Measurements from ENCODE around the gene SLC37A3. TPM values are rescaled to one million over a fixed set of nuclear protein-coding genes. Genes with fewer than 3 reads are reported as not detected.
"Not testable (repeated sequence)": the region's sequence is repeated elsewhere in the genome, so short reads cannot be mapped to it uniquely, and the experiment has no call there.

SLC37A3 gene
- total RNA-seq, 1 experiment from 2014 or later, result 37.9 TPM

- no peaks in the 10 kb centered on the region for H3K27me3 ChIP-seq (replicated peaks)
- DNase-seq (ENCODE audit: low read depth in 1 of 2, low spot score in 2 of 2), result no peak
- H3K4me1 ChIP-seq (replicated peaks), result no peaks in the 10 kb centered on the region
- H3K27ac ChIP-seq, result no peak overlapping the region
- H3K36me3 ChIP-seq, result peaks cover 48% of the 10 kb centered on the region
- no peaks in the 10 kb centered on the region for H3K9me3 ChIP-seq (replicated peaks)
- no peak overlapping the region for H3K4me3 ChIP-seq
These were observed 49.1 kb downstream of the SLC37A3 start for GRCh38 chr7:140349144-140349771.

GRCh38 chr7:140348161-140348849 lies 50.0 kb downstream of the SLC37A3 start:
- DNase-seq (ENCODE audit: low read depth in 1 of 2, low spot score in 2 of 2), result no peak
- Histone ChIP-seq H3K36me3 (peaks cover 43% of the 10 kb centered on the region), H3K27me3 (replicated peaks) (no peaks in the 10 kb centered on the region), H3K27ac (no peak overlapping the region), H3K4me3 (no peak overlapping the region), H3K9me3 (replicated peaks) (no peaks in the 10 kb centered on the region), H3K4me1 (replicated peaks) (no peaks in the 10 kb centered on the region)

- H3K27me3 ChIP-seq (replicated peaks), result no peaks in the 10 kb centered on the region
- H3K4me1 ChIP-seq (replicated peaks), result no peaks in the 10 kb centered on the region
- H3K9me3 ChIP-seq (replicated peaks), result no peaks in the 10 kb centered on the region
- H3K4me3 ChIP-seq, result no peak overlapping the region
- H3K27ac ChIP-seq, result no peak overlapping the region
- H3K36me3 ChIP-seq, result peaks cover 48% of the 10 kb centered on the region
- no peak for DNase-seq (ENCODE audit: low read depth in 1 of 2, low spot score in 2 of 2)
These were observed 51.1 kb downstream of the SLC37A3 start for GRCh38 chr7:140347218-140347617.

- H3K4me3 ChIP-seq, result no peak overlapping the region
- no peaks in the 10 kb centered on the region for H3K27me3 ChIP-seq (replicated peaks)
- no peaks in the 10 kb centered on the region for H3K9me3 ChIP-seq (replicated peaks)
- DNase-seq (ENCODE audit: low read depth in 1 of 2, low spot score in 2 of 2), result no peak
- H3K36me3 ChIP-seq, result peaks cover 47% of the 10 kb centered on the region
- no peaks in the 10 kb centered on the region for H3K4me1 ChIP-seq (replicated peaks)
- H3K27ac ChIP-seq, result no peak overlapping the region
These were observed 52.9 kb downstream of the SLC37A3 start for GRCh38 chr7:140345426-140345825.

- H3K9me3 ChIP-seq (replicated peaks), result no peaks in the 10 kb centered on the region
- H3K4me3 ChIP-seq, result no peak overlapping the region
- no peak for DNase-seq (ENCODE audit: low read depth in 1 of 2, low spot score in 2 of 2)
- no peaks in the 10 kb centered on the region for H3K27me3 ChIP-seq (replicated peaks)
- no peak overlapping the region for H3K27ac ChIP-seq
- peaks cover 44% of the 10 kb centered on the region for H3K36me3 ChIP-seq
- no peaks in the 10 kb centered on the region for H3K4me1 ChIP-seq (replicated peaks)
These were observed 55.4 kb downstream of the SLC37A3 start for GRCh38 chr7:140342727-140343514.

GRCh38 chr7:140338959-140339358 lies 59.4 kb downstream of the SLC37A3 start:
- H3K27me3 ChIP-seq (replicated peaks); DNase-seq (ENCODE audit: low read depth in 1 of 2, low spot score in 2 of 2); H3K27ac ChIP-seq; H3K9me3 ChIP-seq (replicated peaks); H3K4me1 ChIP-seq (replicated peaks); H3K4me3 ChIP-seq: not testable (repeated sequence)
- H3K36me3 ChIP-seq, result peaks cover 30% of the 10 kb centered on the region

GRCh38 chr7:140334341-140335057 lies 63.8 kb downstream of the SLC37A3 start:
- H3K27me3 ChIP-seq (replicated peaks), result no peaks in the 10 kb centered on the region
- H3K36me3 ChIP-seq, result peaks cover 16% of the 10 kb centered on the region; the same call in 1 of the 2 replicates
- H3K27ac ChIP-seq, result no peak overlapping the region
- no peak overlapping the region for H3K4me3 ChIP-seq
- H3K4me1 ChIP-seq (replicated peaks), result no peaks in the 10 kb centered on the region
- H3K9me3 ChIP-seq (replicated peaks), result no peaks in the 10 kb centered on the region
- DNase-seq (ENCODE audit: low read depth in 1 of 2, low spot score in 2 of 2), result no peak

GRCh38 chr7:140333686-140334085 lies 64.6 kb downstream of the SLC37A3 start:
- no peaks in the 10 kb centered on the region for H3K9me3 ChIP-seq (replicated peaks)

GRCh38 chr7:140333223-140333622 lies 65.1 kb downstream of the SLC37A3 start:
- Histone ChIP-seq H3K36me3 (peaks cover 15% of the 10 kb centered on the region; the same call in 1 of the 2 replicates), H3K27ac (no peak overlapping the region), H3K4me1 (replicated peaks) (no peaks in the 10 kb centered on the region), H3K9me3 (replicated peaks) (no peaks in the 10 kb centered on the region), H3K27me3 (replicated peaks) (no peaks in the 10 kb centered on the region), H3K4me3 (no peak overlapping the region)
- DNase-seq (ENCODE audit: low read depth in 1 of 2, low spot score in 2 of 2), result no peak

More at GRCh38 chr7:140333686-140334085, 64.6 kb downstream of the SLC37A3 start:
- DNase-seq (ENCODE audit: low read depth in 1 of 2, low spot score in 2 of 2), result no peak
- H3K4me3 ChIP-seq, result no peak overlapping the region
- H3K27ac ChIP-seq, result no peak overlapping the region
- H3K27me3 ChIP-seq (replicated peaks), result no peaks in the 10 kb centered on the region
- peaks cover 16% of the 10 kb centered on the region; the same call in 1 of the 2 replicates for H3K36me3 ChIP-seq
- no peaks in the 10 kb centered on the region for H3K4me1 ChIP-seq (replicated peaks)

- DNase-seq (ENCODE audit: low read depth in 1 of 2, low spot score in 2 of 2), result no peak
- Histone ChIP-seq H3K27ac (no peak overlapping the region), H3K4me1 (replicated peaks) (no peaks in the 10 kb centered on the region), H3K36me3 (peaks cover 11% of the 10 kb centered on the region; the same call in 1 of the 2 replicates), H3K27me3 (replicated peaks) (no peaks in the 10 kb centered on the region), H3K4me3 (no peak overlapping the region), H3K9me3 (replicated peaks) (no peaks in the 10 kb centered on the region)
These were observed 67.7 kb downstream of the SLC37A3 start for GRCh38 chr7:140330595-140330994.

GRCh38 chr7:140330128-140330527 lies 68.2 kb downstream of the SLC37A3 start:
- Histone ChIP-seq H3K4me3 (no peak overlapping the region), H3K9me3 (replicated peaks) (no peaks in the 10 kb centered on the region), H3K4me1 (replicated peaks) (no peaks in the 10 kb centered on the region), H3K36me3 (peaks cover 11% of the 10 kb centered on the region; the same call in 1 of the 2 replicates), H3K27me3 (replicated peaks) (no peaks in the 10 kb centered on the region), H3K27ac (no peak overlapping the region)
- no peak for DNase-seq (ENCODE audit: low read depth in 1 of 2, low spot score in 2 of 2)

GRCh38 chr7:140327261-140327661 lies 71.1 kb downstream of the SLC37A3 start:
- H3K27ac ChIP-seq, result no peak overlapping the region
- no peaks in the 10 kb centered on the region for H3K27me3 ChIP-seq (replicated peaks)
- H3K9me3 ChIP-seq (replicated peaks), result no peaks in the 10 kb centered on the region
- no peaks in the 10 kb centered on the region for H3K4me1 ChIP-seq (replicated peaks)
- no peak overlapping the region for H3K4me3 ChIP-seq
- DNase-seq (ENCODE audit: low read depth in 1 of 2, low spot score in 2 of 2), result no peak
- no peaks in the 10 kb centered on the region for H3K36me3 ChIP-seq

GRCh38 chr7:140326116-140326928 lies 72.0 kb downstream of the SLC37A3 start:
- Histone ChIP-seq H3K36me3 (no peaks in the 10 kb centered on the region), H3K4me1 (replicated peaks) (no peaks in the 10 kb centered on the region), H3K4me3 (no peak overlapping the region), H3K27me3 (replicated peaks) (no peaks in the 10 kb centered on the region), H3K9me3 (replicated peaks) (no peaks in the 10 kb centered on the region), H3K27ac (no peak overlapping the region)
- DNase-seq (ENCODE audit: low read depth in 1 of 2, low spot score in 2 of 2), result peak in 1 of 2 experiments; percentile 39

Measured in SJSA1 (cell line).